Sigmoid colon (tissue), 7 donors: Measurements from ENCODE around the gene SERPINB6. TPM values are rescaled to one million over a fixed set of nuclear protein-coding genes. Genes with fewer than 3 reads are reported as not detected.
"Not testable (repeated sequence)": the region's sequence is repeated elsewhere in the genome, so short reads cannot be mapped to it uniquely, and the experiment has no call there.

Source experiments
- DNase-seq: peaks from one replicate; pipeline ENCODE4 v3.0.0-alpha.2; 2019
- H3K27ac ChIP-seq, 4 donors: fragments of 200-600 bp; sonication (generic); one replicate each; pipeline ENCODE4 v1.5.1; 2016 to 2019; ENCODE audit warnings: mild to moderate bottlenecking in 1 of 4
- H3K27me3 ChIP-seq, 3 donors: fragments of 200-600 bp; sonication (generic); one replicate each; pipeline ENCODE4 v1.5.1; 2019; ENCODE audit warnings: mild to moderate bottlenecking in 1 of 3
- H3K36me3 ChIP-seq, 4 donors: fragments of 200-600 bp; sonication (generic); one replicate each; pipeline ENCODE4 v1.5.1; 2016 to 2019
- H3K4me1 ChIP-seq, 4 donors: fragments of 200-600 bp; sonication (generic); one replicate each; pipeline ENCODE4 v1.5.1; 2017 to 2019
- H3K4me3 ChIP-seq, 4 donors: fragments of 200-600 bp; sonication (generic); one replicate each; pipeline ENCODE4 v1.5.1; 2017 to 2019; ENCODE audit warnings: mild to moderate bottlenecking in 2 of 4, moderate library complexity in 1 of 4
- H3K9me3 ChIP-seq, 4 donors: fragments of 200-600 bp in 3 of 4; sonication (generic) in 3 of 4; one replicate each; pipeline versions ENCODE4 v1.5.1 to v1.6.1; 2013 to 2019
- EP300 ChIP-seq, 4 donors: sonication (generic); formaldehyde crosslinking; IDR thresholded peaks; one replicate each; pipeline ENCODE4 v1.6.1; 2017; ENCODE audit warnings: antibody characterized with exemption in 4 of 4
- POLR2A ChIP-seq, 2 donors: fragments of 450-650 bp; IDR thresholded peaks; one replicate each; pipeline ENCODE4 v1.6.1; 2016; ENCODE audit warnings: antibody characterized with exemption in 2 of 2, mild to moderate bottlenecking in 2 of 2, moderate library complexity in 2 of 2
- POLR2AphosphoS5 ChIP-seq, 4 donors: sonication (generic); formaldehyde crosslinking; IDR thresholded peaks; one replicate each; pipeline ENCODE4 v1.6.1; 2017; ENCODE audit warnings: antibody characterized with exemption in 4 of 4
- WGBS, 2 donors: extraction: QIAGEN DNeasy Blood & Tissue Kit; methylation state at CpG; one replicate each; pipeline ENCODE4 v1.1.7; 2013; 5-methylcytosine and 5-hydroxymethylcytosine counted together
- intact Hi-C: fragments of 100-400 bp; cut with DNase I; formaldehyde crosslinking; loops from one replicate; pipeline ENCODE4 v1.15.1; 2023
- polyA plus RNA-seq, 3 donors: library from polyadenylated mRNA; stranded (reverse); fragments of 200-250 nt; gene quantifications; one replicate each; pipeline ENCODE4 v1.2.3, GENCODE V29; 2013
- total RNA-seq, 4 donors: library from RNA; depleted of rRNA; stranded (reverse); fragments of >200 nt; gene quantifications; one replicate each; pipeline ENCODE4 v1.1.0, GENCODE V29; 2016
- TF ChIP-seq, protein P1 (sequence below), 4 experiments: fragments of 450-650 bp in 3 of 4; fragments of 200-600 bp in 1 of 4; IDR thresholded peaks; one replicate each; pipeline ENCODE4 v1.5.1; 2016 to 2019; ENCODE audit warnings: antibody characterized with exemption in 4 of 4, mild to moderate bottlenecking in 3 of 4, moderate library complexity in 2 of 4
- donor health status: healthy with polysubstance abuse.
- donor health status: Bipolar disorder and iron deficiency.
- donor health status: healthy.

Gene SERPINB6
- total and polyA plus RNA-seq, 7 donors = 150 to 207 (median 178) TPM

DNA sequence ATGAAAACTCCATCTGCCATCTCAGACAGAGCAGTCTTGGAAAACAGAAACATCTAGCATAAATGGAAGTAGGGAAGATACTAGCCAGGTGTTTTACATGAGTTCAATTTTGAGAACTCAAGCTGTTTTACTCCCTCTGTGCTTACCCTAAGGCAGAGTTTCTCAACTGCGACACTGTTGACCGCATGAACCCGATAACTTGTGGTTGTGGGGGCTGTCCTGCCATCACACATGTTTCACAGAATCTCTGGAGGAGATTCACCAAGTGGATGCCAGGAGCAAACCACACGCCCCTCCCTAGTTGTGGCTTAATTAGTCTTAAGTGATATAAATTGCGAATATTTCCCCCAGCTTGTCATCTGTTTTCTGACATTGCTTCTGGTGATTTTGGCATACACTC is 2.3 kb upstream of the SERPINB6 start:
- intact Hi-C loops = no loop called here
- no peaks in the 10 kb centered on the region for H3K36me3 ChIP-seq
- DNase-seq = no peak
- 77 to 84% methylated on average over 5 of the region's 5 CpGs for WGBS, 2 donors
- TF ChIP-seq POLR2AphosphoS5 (IDR thresholded peaks at IDR 0.05) = no peak
- TF ChIP-seq, protein P1, sequence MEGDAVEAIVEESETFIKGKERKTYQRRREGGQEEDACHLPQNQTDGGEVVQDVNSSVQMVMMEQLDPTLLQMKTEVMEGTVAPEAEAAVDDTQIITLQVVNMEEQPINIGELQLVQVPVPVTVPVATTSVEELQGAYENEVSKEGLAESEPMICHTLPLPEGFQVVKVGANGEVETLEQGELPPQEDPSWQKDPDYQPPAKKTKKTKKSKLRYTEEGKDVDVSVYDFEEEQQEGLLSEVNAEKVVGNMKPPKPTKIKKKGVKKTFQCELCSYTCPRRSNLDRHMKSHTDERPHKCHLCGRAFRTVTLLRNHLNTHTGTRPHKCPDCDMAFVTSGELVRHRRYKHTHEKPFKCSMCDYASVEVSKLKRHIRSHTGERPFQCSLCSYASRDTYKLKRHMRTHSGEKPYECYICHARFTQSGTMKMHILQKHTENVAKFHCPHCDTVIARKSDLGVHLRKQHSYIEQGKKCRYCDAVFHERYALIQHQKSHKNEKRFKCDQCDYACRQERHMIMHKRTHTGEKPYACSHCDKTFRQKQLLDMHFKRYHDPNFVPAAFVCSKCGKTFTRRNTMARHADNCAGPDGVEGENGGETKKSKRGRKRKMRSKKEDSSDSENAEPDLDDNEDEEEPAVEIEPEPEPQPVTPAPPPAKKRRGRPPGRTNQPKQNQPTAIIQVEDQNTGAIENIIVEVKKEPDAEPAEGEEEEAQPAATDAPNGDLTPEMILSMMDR (IDR thresholded peaks at IDR 0.05) = no peak
- no peak for TF ChIP-seq EP300 (IDR thresholded peaks at IDR 0.05)
- TF ChIP-seq POLR2A (IDR thresholded peaks at IDR 0.05) = no peak
- H3K4me1 ChIP-seq = peaks cover 0 to 38% (median 23%) of the 10 kb centered on the region in 4 donors
- H3K9me3 ChIP-seq = no peaks in the 10 kb centered on the region
- no peak overlapping the region for H3K4me3 ChIP-seq
- no peaks in the 10 kb centered on the region for H3K27me3 ChIP-seq
- no peak overlapping the region for H3K27ac ChIP-seq

DNA sequence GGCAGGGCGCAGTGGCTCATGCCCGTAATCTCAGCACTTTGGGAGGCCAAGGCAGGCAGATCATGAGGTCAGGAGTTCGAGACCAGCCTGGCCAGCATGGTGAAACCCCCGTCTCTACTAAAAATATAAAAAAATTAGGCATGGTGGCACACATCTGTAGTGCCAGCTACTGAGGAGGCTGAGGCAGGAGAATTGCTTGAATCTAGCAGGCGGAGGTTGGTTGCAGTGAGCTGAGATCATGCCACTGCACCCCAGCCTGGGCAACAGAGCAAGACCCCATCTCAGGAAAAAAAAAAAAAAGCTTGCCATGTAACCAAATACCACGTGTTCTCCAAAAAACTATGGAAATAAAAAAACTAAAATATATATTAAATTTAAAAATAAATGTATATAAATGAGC is 1.8 kb upstream of the SERPINB6 start:
- H3K9me3 ChIP-seq, intact Hi-C loops, DNase-seq, H3K4me3 ChIP-seq, H3K27me3 ChIP-seq, H3K36me3 ChIP-seq: not testable (repeated sequence)
- H3K4me1 ChIP-seq = peaks cover 0 to 39% (median 23%) of the 10 kb centered on the region in 4 donors
- 96 to 97% methylated on average over 6 of the region's 6 CpGs for whole genome bisulfite sequencing, 2 donors
- peak overlapping the region in 2 of 4 donors; percentile 98 to 99 for H3K27ac ChIP-seq

GRCh38 chr6:2972685-2973084 is 1.3 kb upstream of the SERPINB6 start:
- not testable (repeated sequence) for H3K4me3 ChIP-seq, DNase-seq, H3K9me3 ChIP-seq, H3K36me3 ChIP-seq, H3K27me3 ChIP-seq
- H3K27ac ChIP-seq = peak overlapping the region in 3 of 4 donors; percentile 98 to 99 (median 98)
- intact Hi-C loops = loop anchor here (1.0 kb wide), 1 partner anchor 17 kb away; no protein-coding TSS in a partner anchor
- 96 to 98% methylated on average over 5 of the region's 5 CpGs for WGBS, 2 donors
- H3K4me1 ChIP-seq = peaks cover 0 to 39% (median 22%) of the 10 kb centered on the region in 4 donors

GRCh38 chr6:2972219-2972487 is 786 bp upstream of the SERPINB6 start:
- peak overlapping the region; percentile 68 to 88 (median 84) for H3K4me3 ChIP-seq
- not testable (repeated sequence) for H3K36me3 ChIP-seq, H3K9me3 ChIP-seq, DNase-seq, H3K27me3 ChIP-seq
- peaks cover 0 to 41% (median 19%) of the 10 kb centered on the region in 4 donors for H3K4me1 ChIP-seq
- intact Hi-C loops = loop anchor here (1.0 kb wide), 1 partner anchor 17 kb away; no protein-coding TSS in a partner anchor
- peak overlapping the region; percentile 98 to 99 (median 98) for H3K27ac ChIP-seq
- 22 to 43% methylated on average over 1 of the region's 1 CpG for WGBS, 2 donors

DNA sequence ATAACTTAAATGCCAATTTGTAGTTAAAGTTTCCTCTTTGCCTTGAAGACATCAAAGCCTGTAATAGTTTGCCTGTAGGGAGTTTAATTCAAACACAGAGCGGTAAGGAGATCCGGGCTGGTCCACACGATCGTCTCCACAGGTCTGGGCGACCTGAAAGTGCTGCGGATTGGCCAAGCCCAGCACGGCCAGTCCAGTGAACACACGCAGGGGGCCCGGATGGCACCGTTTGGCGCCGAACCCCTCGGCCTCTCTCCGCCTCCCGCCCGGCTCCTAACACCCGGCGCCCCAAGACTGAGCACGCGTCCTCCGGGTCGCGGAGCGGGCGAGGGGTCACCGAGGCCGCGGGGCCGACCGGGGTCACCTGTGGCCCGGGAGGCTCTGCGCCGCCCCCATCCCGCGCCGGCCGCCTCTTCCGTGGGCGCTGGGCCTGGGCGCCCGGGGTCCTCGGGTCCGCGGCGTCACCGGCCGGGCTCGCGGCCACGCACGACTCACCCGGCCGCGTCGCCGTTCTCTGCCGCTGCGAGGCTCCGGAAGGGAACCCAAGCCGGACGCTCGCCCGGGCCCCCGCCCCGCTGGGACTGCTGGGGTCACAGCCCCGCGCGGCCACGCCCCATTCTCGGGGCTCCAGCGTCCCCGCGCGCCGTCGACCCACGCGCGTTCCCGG is 481 bp downstream of the SERPINB6 start:
- Histone ChIP-seq H3K27me3 (no peaks in the 10 kb centered on the region), H3K4me1 (peaks cover 0 to 44% (median 19%) of the 10 kb centered on the region in 4 donors), H3K27ac (peak overlapping the region; percentile 98 to 99 (median 98)), H3K36me3 (no peaks in the 10 kb centered on the region), H3K9me3 (no peaks in the 10 kb centered on the region), H3K4me3 (peak overlapping the region; percentile 68 to 88 (median 84))
- peak; percentile 89 for DNase-seq
- intact Hi-C loops = loop anchor here (2.0 kb wide), 1 partner anchor 18 kb away; no protein-coding TSS in a partner anchor
- TF ChIP-seq, protein P1 (IDR thresholded peaks at IDR 0.05) = no peak
- no peak for TF ChIP-seq EP300 (IDR thresholded peaks at IDR 0.05)
- no peak for TF ChIP-seq POLR2AphosphoS5 (IDR thresholded peaks at IDR 0.05)
- TF ChIP-seq POLR2A (IDR thresholded peaks at IDR 0.05) = no peak
- 0 to 1% methylated on average over 80 of the region's 80 CpGs for WGBS, 2 donors

GRCh38 chr6:2970034-2970685 is 1.2 kb downstream of the SERPINB6 start:
- no peak for DNase-seq
- Histone ChIP-seq H3K4me3 (peak overlapping the region; percentile 68 to 88 (median 84)), H3K27ac (peak overlapping the region; percentile 98 to 99 (median 98)), H3K9me3 (no peaks in the 10 kb centered on the region), H3K27me3 (no peaks in the 10 kb centered on the region), H3K4me1 (peaks cover 0 to 50% (median 20%) of the 10 kb centered on the region in 4 donors), H3K36me3 (no peaks in the 10 kb centered on the region)
- intact Hi-C loops = loop anchor here (2.0 kb wide), 1 partner anchor 17 kb away; no protein-coding TSS in a partner anchor
- 42 to 54% methylated on average over 10 of the region's 10 CpGs for WGBS, 2 donors
- no peak for TF ChIP-seq POLR2A (IDR thresholded peaks at IDR 0.05)
- no peak for TF ChIP-seq EP300 (IDR thresholded peaks at IDR 0.05)
- TF ChIP-seq, protein P1 (IDR thresholded peaks at IDR 0.05) = no peak
- TF ChIP-seq POLR2AphosphoS5 (IDR thresholded peaks at IDR 0.05) = no peak
